HG03378 (cell line): ENCODE results near the gene C5orf63.
"Not testable (repeated sequence)": the region's sequence is repeated elsewhere in the genome, so short reads cannot be mapped to it uniquely, and the experiment has no call there.

Experiments
- ATAC-seq: cut with Tn5 transposase; IDR thresholded peaks from one replicate; pipeline ENCODE4 v1.9.1; 2021; ENCODE audit warnings: mild to moderate bottlenecking, moderate library complexity; ENCODE audit not compliant: unreplicated experiment

C5orf63 gene

DNA sequence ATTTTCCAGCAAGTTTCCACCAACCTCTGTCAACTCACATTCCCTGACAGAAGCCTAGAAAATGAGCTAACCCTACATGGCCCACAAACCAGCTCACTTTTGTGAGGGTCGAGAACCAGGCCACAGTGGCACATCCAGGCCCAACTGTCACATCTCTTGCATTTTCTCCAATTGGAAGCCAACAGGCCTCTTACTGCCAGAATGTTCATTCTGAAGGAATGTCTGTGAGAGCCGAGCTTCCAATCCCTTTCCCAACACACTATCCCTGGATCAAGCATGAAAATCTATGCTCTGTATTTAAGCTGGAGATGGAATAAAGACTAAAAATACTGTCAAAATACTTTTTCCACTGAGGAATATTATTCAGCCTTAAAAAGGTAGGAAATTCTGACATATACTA, 62.9 kb downstream of the C5orf63 start:
- ATAC-seq = no peak

DNA sequence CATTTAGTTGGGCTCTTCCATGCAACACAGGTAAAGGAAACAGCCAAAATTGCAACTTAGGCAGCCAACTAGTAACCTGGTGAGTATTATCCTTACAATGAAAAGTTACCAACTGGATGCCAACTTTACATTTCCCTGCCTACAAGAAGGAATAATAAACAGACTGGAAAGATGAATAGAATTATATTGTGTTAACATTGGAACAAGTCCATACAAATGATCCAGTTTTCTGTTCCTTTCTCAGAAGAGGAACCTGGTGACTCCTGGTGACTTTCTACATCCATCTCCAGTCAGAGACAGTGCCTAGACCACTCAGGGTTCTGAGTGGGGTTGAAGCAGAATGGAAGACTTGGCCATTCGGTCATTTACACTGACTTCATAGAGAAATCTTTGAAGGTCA, 63.5 kb downstream of the C5orf63 start:
- no peak for ATAC-seq

DNA sequence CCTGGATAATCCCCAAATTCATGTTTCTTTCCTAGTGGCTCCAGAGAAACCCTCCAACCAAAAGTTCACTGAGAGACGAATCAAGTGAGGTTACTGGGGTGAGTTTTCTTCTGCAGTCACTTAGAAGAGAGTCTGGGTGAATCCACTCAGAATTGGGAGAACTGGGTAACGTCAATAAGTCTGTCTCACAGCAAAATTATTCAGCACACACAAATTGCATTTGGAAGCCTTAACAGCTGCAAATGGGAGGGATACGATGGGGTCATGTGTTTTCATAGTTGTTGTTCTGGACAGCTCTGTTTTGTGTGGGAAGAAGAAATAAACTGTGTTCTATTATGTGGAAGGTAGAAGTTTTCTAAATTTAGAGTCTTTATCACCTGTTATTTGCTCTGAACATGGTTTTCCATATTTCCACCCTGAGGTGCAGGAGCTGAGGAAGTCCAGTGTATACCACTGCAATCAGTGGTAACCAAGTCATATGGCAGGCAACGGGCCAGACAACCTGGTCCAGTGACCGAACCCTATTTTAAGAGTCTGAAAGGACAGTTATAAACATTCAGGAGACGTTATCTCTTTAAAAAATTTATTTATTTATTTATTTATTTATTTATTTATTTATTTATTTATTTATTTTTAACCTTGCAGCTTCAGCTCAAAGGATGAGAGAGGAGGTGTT, 64.9 kb downstream of the C5orf63 start:
- ATAC-seq = no peak

DNA sequence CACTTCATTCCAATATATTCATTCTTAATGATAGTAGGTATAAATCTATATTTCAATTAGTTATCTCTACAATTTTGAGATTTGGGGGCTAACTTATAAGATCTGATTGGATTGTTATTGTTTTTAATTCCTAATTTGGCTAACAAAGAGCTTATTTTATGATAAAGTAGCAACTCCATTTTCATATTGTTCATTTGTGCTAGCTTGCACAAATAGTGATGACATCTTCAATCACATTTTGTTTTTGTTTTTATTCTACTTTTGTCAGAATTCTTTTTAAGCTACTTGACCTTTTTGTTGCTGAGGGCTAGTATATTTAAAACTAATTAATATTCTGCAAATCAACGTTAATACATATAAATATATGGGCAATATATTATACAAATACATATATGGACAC, 65.8 kb downstream of the C5orf63 start:
- ATAC-seq = no peak

DNA sequence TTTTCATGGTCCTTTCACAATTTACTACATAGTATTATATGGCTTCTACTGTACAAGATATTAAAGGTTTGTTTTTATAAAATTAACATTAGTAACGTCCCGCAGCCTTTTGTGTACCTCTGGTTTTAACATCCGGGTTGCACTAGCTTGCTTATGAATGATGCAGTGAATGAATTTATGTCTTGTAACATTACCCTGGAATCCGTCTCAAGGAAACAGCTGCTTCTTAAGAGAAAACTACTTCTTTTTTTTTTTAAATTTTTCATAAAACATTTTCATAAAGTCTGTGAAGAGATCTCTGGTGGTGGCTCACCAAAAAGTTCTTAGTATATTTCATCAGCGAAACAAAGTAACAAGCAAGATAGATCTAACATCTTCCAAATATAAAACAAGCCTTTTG, 66.6 kb downstream of the C5orf63 start:
- ATAC-seq = no peak

DNA sequence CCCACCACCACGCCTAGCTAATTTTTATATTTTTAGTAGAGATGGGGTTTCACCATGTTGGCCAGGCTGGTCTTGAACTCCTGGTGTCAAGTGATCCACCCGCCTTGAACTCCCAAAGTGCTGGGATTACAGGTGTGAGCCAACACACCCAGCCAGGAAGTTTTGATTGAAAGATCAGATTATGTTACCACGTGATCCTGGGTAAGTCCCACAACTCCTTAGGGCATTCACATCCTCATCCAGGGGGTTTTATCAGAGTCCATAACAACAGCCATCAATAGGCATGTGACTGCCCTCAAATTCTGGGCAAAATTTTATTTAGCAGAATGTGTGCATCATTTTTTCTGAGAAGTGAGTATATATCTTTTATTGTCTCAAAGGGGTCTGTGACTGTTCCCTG, 68.0 kb downstream of the C5orf63 start:
- not testable (repeated sequence) for ATAC-seq

DNA sequence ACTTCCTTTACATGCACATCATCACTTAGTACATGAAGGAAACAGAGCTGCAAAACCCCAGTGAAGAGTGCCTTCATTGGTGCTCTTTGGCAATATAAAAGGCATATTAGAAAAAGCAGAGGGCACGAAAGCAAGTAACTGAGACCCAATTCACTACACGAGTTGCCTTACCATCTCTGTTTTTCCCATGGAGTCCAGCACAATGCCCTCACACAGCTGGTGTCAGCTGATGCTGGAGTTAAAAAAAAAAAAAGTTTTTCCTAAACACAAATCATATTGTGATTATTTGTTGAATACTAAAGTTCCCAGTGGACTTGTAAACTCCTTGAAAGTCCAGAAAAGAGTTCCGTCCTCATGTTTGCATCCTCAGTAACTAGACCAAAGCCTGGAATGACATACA, 68.6 kb downstream of the C5orf63 start:
- ATAC-seq = no peak

DNA sequence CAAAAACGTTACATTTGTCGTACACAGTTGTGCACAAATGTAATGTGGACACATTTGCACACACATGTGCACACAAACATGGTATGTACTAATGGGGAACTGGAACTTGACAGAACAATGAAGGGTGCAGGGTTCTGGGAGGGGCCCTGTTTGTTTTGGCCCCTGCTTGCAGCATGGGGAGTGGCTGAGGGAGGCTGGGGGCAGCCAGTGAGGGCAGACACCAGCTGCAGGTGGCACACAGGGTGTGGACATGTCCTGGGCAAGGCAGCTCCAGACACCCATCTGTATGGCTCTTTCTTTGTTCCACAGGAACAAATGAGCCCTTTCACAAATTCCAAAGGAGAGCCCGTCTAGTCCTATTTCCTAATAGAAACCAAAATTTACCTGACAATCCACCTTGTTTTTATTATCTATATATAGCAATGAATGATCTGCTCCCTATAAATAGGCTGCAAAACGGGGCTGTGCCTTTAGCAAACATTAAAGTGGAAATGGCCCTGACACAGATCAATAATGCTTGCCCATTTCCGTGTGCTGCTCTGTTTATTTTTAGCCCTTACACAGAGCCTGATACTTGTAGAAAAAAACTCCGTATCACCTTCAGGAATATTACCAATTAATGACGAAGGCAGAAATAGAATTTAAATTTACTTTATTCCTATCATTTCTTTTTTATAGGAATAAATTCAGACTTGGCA, 69.4 kb downstream of the C5orf63 start:
- ATAC-seq = no peak

DNA sequence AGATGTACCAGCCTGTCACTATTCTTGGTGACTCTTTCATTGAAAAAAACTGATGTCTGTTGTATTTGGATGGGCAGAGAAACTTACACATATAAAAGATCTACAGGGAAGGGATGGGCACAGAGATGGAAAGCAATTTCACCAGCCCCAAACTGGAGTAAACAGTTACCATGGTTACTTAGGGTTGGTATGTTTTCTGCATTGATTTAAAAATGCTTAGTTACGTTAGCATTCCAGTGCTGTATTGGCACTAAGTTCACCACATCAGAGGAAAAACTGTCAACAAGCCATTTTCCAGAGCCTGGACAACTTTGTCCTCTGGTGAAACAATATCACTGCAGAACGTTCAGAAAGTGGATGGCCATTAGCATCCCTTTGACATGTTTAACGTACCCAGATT, 70.9 kb downstream of the C5orf63 start:
- no peak for ATAC-seq

DNA sequence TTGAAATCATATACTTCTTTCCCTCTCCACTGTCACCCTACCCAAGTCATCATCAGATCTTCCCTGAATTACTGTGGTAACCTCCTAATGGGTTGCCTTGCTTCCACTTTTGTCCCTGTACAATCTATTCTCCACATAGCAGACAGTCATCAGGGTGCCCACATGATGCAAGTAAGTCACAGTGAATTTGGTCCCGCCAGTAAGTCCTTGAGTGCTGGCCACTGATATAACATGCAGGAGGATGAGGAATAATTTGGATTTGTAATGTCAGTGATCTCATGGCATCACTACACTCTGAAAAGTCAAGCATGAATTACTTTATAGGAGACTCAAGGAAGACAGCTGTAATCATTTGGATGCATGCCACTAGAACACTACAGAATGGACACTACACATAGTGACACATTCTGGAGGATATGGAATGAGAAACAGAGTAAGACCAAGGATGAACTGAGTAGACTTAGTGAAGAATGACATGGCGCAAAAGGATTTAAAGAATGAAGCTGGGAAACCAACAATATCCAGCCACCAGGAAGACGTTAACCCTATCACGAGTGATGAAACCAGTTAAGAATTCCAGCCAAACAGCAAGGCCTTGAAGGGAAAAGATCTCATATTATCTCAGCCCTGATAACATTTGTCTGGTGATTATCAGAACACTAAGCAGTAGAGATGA, 71.5 kb downstream of the C5orf63 start:
- no peak for ATAC-seq
